ENCODE results near the gene DISP3.

Gene DISP3

GRCh38 chr1:11528611-11529261, 49.8 kb downstream of the DISP3 start:
- no peak for DNase-seq (ENCODE audit: low read depth in 2 of 2)

- DNase-seq (ENCODE audit: low read depth in 2 of 2) = no peak
These were observed 50.4 kb downstream of the DISP3 start for GRCh38 chr1:11529330-11529729.

GRCh38 chr1:11529763-11530730, 51.1 kb downstream of the DISP3 start:
- no peak for DNase-seq (ENCODE audit: low read depth in 2 of 2)

- no peak for DNase-seq (ENCODE audit: low read depth in 2 of 2)
These were observed 51.9 kb downstream of the DISP3 start for GRCh38 chr1:11530731-11531311.

GRCh38 chr1:11531314-11531870, 52.4 kb downstream of the DISP3 start:
- no peak for DNase-seq (ENCODE audit: low read depth in 2 of 2)

GRCh38 chr1:11531943-11532342, 53.0 kb downstream of the DISP3 start:
- no peak for DNase-seq (ENCODE audit: low read depth in 2 of 2)

GRCh38 chr1:11533790-11534787, 55.1 kb downstream of the DISP3 start:
- no peak for DNase-seq (ENCODE audit: low read depth in 2 of 2)

GRCh38 chr1:11534846-11535245, 55.9 kb downstream of the DISP3 start:
- DNase-seq (ENCODE audit: low read depth in 2 of 2) = no peak

GRCh38 chr1:11535316-11535715, 56.4 kb downstream of the DISP3 start:
- DNase-seq (ENCODE audit: low read depth in 2 of 2) = no peak

- no peak for DNase-seq (ENCODE audit: low read depth in 2 of 2)
These were observed 57.0 kb downstream of the DISP3 start for GRCh38 chr1:11535761-11536572.

GRCh38 chr1:11536573-11537379, 57.8 kb downstream of the DISP3 start:
- no peak for DNase-seq (ENCODE audit: low read depth in 2 of 2)

GRCh38 chr1:11537380-11537764, 58.4 kb downstream of the DISP3 start:
- no peak for DNase-seq (ENCODE audit: low read depth in 2 of 2)

GRCh38 chr1:11537854-11538591, 59.1 kb downstream of the DISP3 start:
- DNase-seq (ENCODE audit: low read depth in 2 of 2) = no peak

- DNase-seq (ENCODE audit: low read depth in 2 of 2) = no peak
These were observed 59.9 kb downstream of the DISP3 start for GRCh38 chr1:11538886-11539285.

GRCh38 chr1:11539850-11540772, 61.2 kb downstream of the DISP3 start:
- no peak for DNase-seq (ENCODE audit: low read depth in 2 of 2)

GRCh38 chr1:11540773-11541160, 61.8 kb downstream of the DISP3 start:
- DNase-seq (ENCODE audit: low read depth in 2 of 2) = no peak

- DNase-seq (ENCODE audit: low read depth in 2 of 2) = no peak
These were observed 62.3 kb downstream of the DISP3 start for GRCh38 chr1:11541236-11541635.

- no peak for DNase-seq (ENCODE audit: low read depth in 2 of 2)
These were observed 63.0 kb downstream of the DISP3 start for GRCh38 chr1:11541956-11542355.

All from stimulated activated CD4-positive, alpha-beta T cell treated with anti-CD3 and anti-CD28 coated beads, Interleukin-15, amount 100 ng/mL, for 48 hours (primary cell).